CD14-positive monocyte (primary cell): ENCODE results near the gene RSBN1. TPM values are rescaled to one million over a fixed set of nuclear protein-coding genes. Genes with fewer than 3 reads are reported as not detected.

Experiments
- DNase-seq, 3 donors: peaks; one replicate each; pipeline ENCODE4 v3.0.0-alpha.2; 2011 to 2022
- H2AFZ ChIP-seq: 2 replicates; pipeline ENCODE4 v1.6.0; 2012; ENCODE audit warnings: mild to moderate bottlenecking, low read depth, low read length, inconsistent platforms; ENCODE audit not compliant: insufficient read depth, poor library complexity, severe bottlenecking
- H3K27ac ChIP-seq, 2 donors: 1 replicate in 1 of 2; 2 replicates in 1 of 2; pipeline ENCODE4 v1.5.1; 2012 to 2013; ENCODE audit warnings: low read length in 2 of 2, control low read depth in 1 of 2, inconsistent platforms in 1 of 2, low read depth in 1 of 2, mild to moderate bottlenecking in 1 of 2
- H3K27me3 ChIP-seq, 2 donors: one replicate each; pipeline versions ENCODE4 v1.6.0 to v1.6.1; 2011 to 2013; ENCODE audit warnings: low read length in 2 of 2; ENCODE audit not compliant: control insufficient read depth in 2 of 2, insufficient read depth in 2 of 2
- H3K36me3 ChIP-seq, 2 donors: replicated peaks in 1 of 2; 1 replicate in 1 of 2; 2 replicates in 1 of 2; pipeline versions ENCODE4 v1.5.1 to v1.6.1; 2012 to 2013; ENCODE audit warnings: low read length in 2 of 2, control low read depth in 1 of 2, inconsistent platforms in 1 of 2, mild to moderate bottlenecking in 1 of 2; ENCODE audit not compliant: insufficient read depth in 2 of 2, control insufficient read depth in 1 of 2
- H3K4me1 ChIP-seq, 2 donors: 1 replicate in 1 of 2; 2 replicates in 1 of 2; pipeline versions ENCODE4 v1.5.1 to v1.6.1; 2012 to 2013; ENCODE audit warnings: low read length in 2 of 2, control low read depth in 1 of 2, inconsistent platforms in 1 of 2, mild to moderate bottlenecking in 1 of 2, moderate library complexity in 1 of 2; ENCODE audit not compliant: insufficient read depth in 2 of 2, control insufficient read depth in 1 of 2
- H3K4me2 ChIP-seq: replicated peaks from 2 replicates; pipeline ENCODE3; 2012; ENCODE audit warnings: low read length, moderate library complexity, mild to moderate bottlenecking; ENCODE audit not compliant: poor library complexity, severe bottlenecking; ENCODE audit errors: extremely low read depth
- H3K4me3 ChIP-seq, 3 experiments: fragments of 200-600 bp in 1 of 3; sonication (generic) in 1 of 3; replicated peaks in 1 of 3; 1 replicate in 2 of 3; 2 replicates in 1 of 3; pipeline ENCODE4 v1.5.1; 2011 to 2013; ENCODE audit warnings: low read length in 3 of 3, mild to moderate bottlenecking in 3 of 3, control low read depth in 2 of 3, low read depth in 2 of 3, inconsistent platforms in 1 of 3, moderate library complexity in 1 of 3
- H3K79me2 ChIP-seq: 2 replicates; pipeline ENCODE4 v1.6.0; 2012; ENCODE audit warnings: mild to moderate bottlenecking, control low read depth, inconsistent platforms, low read length, moderate library complexity; ENCODE audit not compliant: insufficient read depth
- H3K9ac ChIP-seq: 2 replicates; pipeline ENCODE4 v1.6.0; 2017; ENCODE audit warnings: low read length, mild to moderate bottlenecking; ENCODE audit not compliant: insufficient read depth, poor library complexity, severe bottlenecking
- H3K9me3 ChIP-seq, 2 donors: replicated peaks in 1 of 2; 1 replicate in 1 of 2; 2 replicates in 1 of 2; pipeline versions ENCODE4 v1.5.1 to v1.6.1; 2012 to 2013; ENCODE audit warnings: low read length in 2 of 2, control low read depth in 1 of 2; ENCODE audit not compliant: control insufficient read depth in 1 of 2, insufficient read depth in 1 of 2
- H4K20me1 ChIP-seq: 2 replicates; pipeline ENCODE4 v1.6.0; 2012; ENCODE audit warnings: mild to moderate bottlenecking, low read length, control low read depth, moderate library complexity; ENCODE audit not compliant: insufficient read depth
- H3K27ac Mint-ChIP-seq, 7 donors: one replicate each; pipeline ENCODE4 v1.8.0; 2020; ENCODE audit warnings: mild to moderate bottlenecking in 7 of 7, mixed read lengths in 7 of 7, moderate library complexity in 6 of 7, inconsistent platforms in 2 of 7
- H3K27me3 Mint-ChIP-seq, 3 donors: one replicate each; pipeline ENCODE4 v1.8.0; 2021 to 2022; ENCODE audit warnings: low read depth in 3 of 3, mild to moderate bottlenecking in 3 of 3, mixed read lengths in 3 of 3, moderate library complexity in 3 of 3, inconsistent platforms in 1 of 3
- H3K36me3 Mint-ChIP-seq, 2 donors: one replicate each; pipeline ENCODE4 v1.8.0; 2020; ENCODE audit warnings: mixed read lengths in 2 of 2, inconsistent platforms in 1 of 2, mild to moderate bottlenecking in 1 of 2
- H3K4me1 Mint-ChIP-seq: one replicate; pipeline ENCODE4 v1.8.0; 2020; ENCODE audit warnings: mild to moderate bottlenecking, mixed read lengths
- H3K4me3 Mint-ChIP-seq, 2 donors: one replicate each; pipeline ENCODE4 v1.8.0; 2020; ENCODE audit warnings: mild to moderate bottlenecking in 2 of 2, mixed read lengths in 2 of 2, moderate library complexity in 1 of 2
- H3K9me3 Mint-ChIP-seq, 7 donors: one replicate each; pipeline ENCODE4 v1.8.0; 2020 to 2022; ENCODE audit warnings: mixed read lengths in 7 of 7, mild to moderate bottlenecking in 6 of 7, moderate library complexity in 6 of 7, inconsistent platforms in 2 of 7
- CTCF ChIP-seq: fragments of 200-600 bp; IDR thresholded peaks from one replicate; pipeline ENCODE4 v1.8.0; 2022; ENCODE audit warnings: antibody characterized with exemption, mild to moderate bottlenecking
- WGBS: methylation state at CpG from one replicate; pipeline ENCODE4 v1.1.5; 2013; ENCODE audit warnings: missing lambda C conversion rate; ENCODE audit not compliant: insufficient coverage; 5-methylcytosine and 5-hydroxymethylcytosine counted together
- intact Hi-C, 2 donors: fragments of 100-400 bp; cut with micrococcal nuclease; formaldehyde crosslinking; loops; one replicate each; pipeline versions ENCODE4 v1.15.0 to v1.15.1; 2023
- polyA plus RNA-seq, 3 donors: library from polyadenylated mRNA; depleted of rRNA in 1 of 3; unstranded in 2 of 3; stranded (reverse) in 1 of 3; fragments of 300-500 nt in 2 of 3; fragments of >200 nt in 1 of 3; fragmentation: Illumina TruSeq in 2 of 3; gene quantifications; 1 replicate in 2 of 3; 2 replicates in 1 of 3; pipeline ENCODE4 v1.2.3, GENCODE V29; 2012 to 2021

Gene RSBN1
- polyA plus RNA-seq, 3 donors, result 6.5 to 9.0 (median 8.9) TPM

- Histone ChIP-seq H3K27ac (no peak overlapping the region), H3K9ac (no peak overlapping the region), H4K20me1 (no peaks in the 10 kb centered on the region), H3K36me3 (peaks cover 75 to 90% of the 10 kb centered on the region in 2 donors), H3K79me2 (no peaks in the 10 kb centered on the region), H3K27me3 (no peaks in the 10 kb centered on the region), H3K4me1 (no peaks in the 10 kb centered on the region), H3K9me3 (no peaks in the 10 kb centered on the region), H2AFZ (no peak overlapping the region), H3K4me3 (no peak overlapping the region), H3K4me2 (no peak overlapping the region)
- Mint-ChIP-seq H3K9me3 (no peaks in the 10 kb centered on the region), H3K4me3 (no peak overlapping the region), H3K4me1 (no peaks in the 10 kb centered on the region), H3K36me3 (peaks cover 60 to 83% of the 10 kb centered on the region in 2 donors), H3K27ac (no peak overlapping the region), H3K27me3 (peaks cover 0 to 1% (median 0%) of the 10 kb centered on the region in 3 donors)
- DNase-seq, result no peak
- no CpG with 5 or more reads among the region's 3 CpGs for WGBS
- intact Hi-C loops, result loop anchor here in 1 of 2 donors (10.0 kb wide), 1 partner anchor 455 kb away; no protein-coding TSS in a partner anchor
- no peak for TF ChIP-seq CTCF
Observed at GRCh38 chr1:113830039-113830438, 17.8 kb upstream of the RSBN1 start.

GRCh38 chr1:113821916-113822315 is 9.6 kb upstream of the RSBN1 start:
- Histone ChIP-seq H3K4me3 (no peak overlapping the region), H3K27me3 (no peaks in the 10 kb centered on the region), H3K36me3 (peaks cover 76 to 93% of the 10 kb centered on the region in 2 donors), H2AFZ (no peak overlapping the region), H3K27ac (no peak overlapping the region), H3K9me3 (no peaks in the 10 kb centered on the region), H3K4me1 (no peaks in the 10 kb centered on the region), H3K9ac (no peak overlapping the region), H3K79me2 (no peaks in the 10 kb centered on the region), H3K4me2 (no peak overlapping the region), H4K20me1 (no peaks in the 10 kb centered on the region)
- Mint-ChIP-seq H3K9me3 (no peaks in the 10 kb centered on the region), H3K4me1 (no peaks in the 10 kb centered on the region), H3K27me3 (peaks cover 0 to 3% (median 0%) of the 10 kb centered on the region in 3 donors), H3K4me3 (no peak overlapping the region), H3K27ac (no peak overlapping the region), H3K36me3 (peaks cover 61 to 87% of the 10 kb centered on the region in 2 donors)
- no CpG with 5 or more reads among the region's 1 CpG for WGBS
- intact Hi-C loops, result no loop called here
- no peak for DNase-seq
- no peak for TF ChIP-seq CTCF
